HG03520 (cell line): Measurements from ENCODE around the gene IFNA2.
"Not testable (repeated sequence)": the region's sequence is repeated elsewhere in the genome, so short reads cannot be mapped to it uniquely, and the experiment has no call there.

Experiments used
- ATAC-seq: cut with Tn5 transposase; IDR thresholded peaks from one replicate; pipeline ENCODE4 v1.9.1; 2021; ENCODE audit warnings: mild to moderate bottlenecking, moderate library complexity; ENCODE audit not compliant: unreplicated experiment

Gene IFNA2

GRCh38 chr9:21383627-21384026 is 1.6 kb downstream of the IFNA2 start:
- no peak for ATAC-seq

GRCh38 chr9:21381448-21382339 is 3.5 kb downstream of the IFNA2 start:
- ATAC-seq = peak; percentile 98

- ATAC-seq = not testable (repeated sequence)
Measured at GRCh38 chr9:21371467-21371866, 13.7 kb downstream of the IFNA2 start.

- no peak for ATAC-seq
Measured at GRCh38 chr9:21367957-21368356, 17.2 kb downstream of the IFNA2 start, which contains the start of gene IFNA13. Gene IFNA13 (minus strand): TSS chr9:21368057. CDS start chr9:21368010, 47 bp downstream.

GRCh38 chr9:21367169-21367568 is 18.0 kb downstream of the IFNA2 start:
- peak; percentile 91 for ATAC-seq

GRCh38 chr9:21362287-21362686 is 22.9 kb downstream of the IFNA2 start:
- ATAC-seq = no peak

GRCh38 chr9:21357479-21358460 is 27.4 kb downstream of the IFNA2 start:
- peak; percentile 92 for ATAC-seq

GRCh38 chr9:21350787-21351186 is 34.4 kb downstream of the IFNA2 start, which contains the start of gene IFNA6:
Gene IFNA6 (minus strand): TSS chr9:21350887. CDS start chr9:21350887, 0 bp downstream.
- no peak for ATAC-seq

- no peak for ATAC-seq
Measured at GRCh38 chr9:21348430-21348970, 36.7 kb downstream of the IFNA2 start.

- ATAC-seq = no peak
Measured at GRCh38 chr9:21340735-21341134, 44.5 kb downstream of the IFNA2 start.

GRCh38 chr9:21336457-21336856 is 48.7 kb downstream of the IFNA2 start:
- ATAC-seq = no peak

- ATAC-seq = peak; percentile 81
Measured at GRCh38 chr9:21334701-21335632, 50.2 kb downstream of the IFNA2 start, which contains the start of gene KLHL9. Gene KLHL9 (minus strand): TSS chr9:21335404. CDS start chr9:21334859, 545 bp downstream.
